SJSA1 (cell line): Measurements from ENCODE around the gene NUTM2F. TPM values are rescaled to one million over a fixed set of nuclear protein-coding genes. Genes with fewer than 3 reads are reported as not detected.
"Not testable (repeated sequence)": the region's sequence is repeated elsewhere in the genome, so short reads cannot be mapped to it uniquely, and the experiment has no call there.

Experiments used
- DNase-seq, 2 experiments: peaks; one replicate each; pipeline ENCODE4 v3.0.0-alpha.2; 2015 to 2020; ENCODE audit warnings: low spot score in 2 of 2, low read depth in 1 of 2
- H3K27ac ChIP-seq: fragments of 250-450 bp; sonication (Bioruptor Pico); 2 replicates; pipeline ENCODE4 v1.5.1; 2020; ENCODE audit warnings: mild to moderate bottlenecking, moderate library complexity
- H3K27me3 ChIP-seq: fragments of 250-450 bp; sonication (Bioruptor Pico); replicated peaks from 2 replicates; pipeline ENCODE4 v1.5.1; 2020; ENCODE audit warnings: mild to moderate bottlenecking, moderate library complexity
- H3K36me3 ChIP-seq: fragments of 250-450 bp; sonication (Bioruptor Pico); 2 replicates; pipeline ENCODE4 v1.5.1; 2020; ENCODE audit warnings: mild to moderate bottlenecking
- H3K4me1 ChIP-seq: fragments of 250-450 bp; sonication (Bioruptor Pico); replicated peaks from 2 replicates; pipeline ENCODE4 v1.6.1; 2021; ENCODE audit warnings: mild to moderate bottlenecking
- H3K4me3 ChIP-seq: fragments of 250-450 bp; sonication (Bioruptor Pico); 2 replicates; pipeline ENCODE4 v1.5.1; 2020; ENCODE audit warnings: mild to moderate bottlenecking
- H3K9me3 ChIP-seq: fragments of 250-450 bp; sonication (Bioruptor Pico); replicated peaks from 2 replicates; pipeline ENCODE4 v1.5.1; 2020; ENCODE audit warnings: mild to moderate bottlenecking
- total RNA-seq: library from RNA; depleted of rRNA; stranded (reverse); fragments of >200 nt; shearing (Covaris generic); gene quantifications from 2 replicates; pipeline ENCODE4 v1.2.3, GENCODE V29; 2014

Gene NUTM2F
- total RNA-seq, 1 experiment from 2014 or later: not detected

- not testable (repeated sequence) for H3K4me1 ChIP-seq, H3K9me3 ChIP-seq, H3K4me3 ChIP-seq, DNase-seq, H3K27me3 ChIP-seq, H3K27ac ChIP-seq, H3K36me3 ChIP-seq
Measured at GRCh38 chr9:94338723-94339122, 10.3 kb upstream of the NUTM2F start.

- not testable (repeated sequence) for H3K4me3 ChIP-seq, H3K9me3 ChIP-seq, H3K36me3 ChIP-seq, H3K4me1 ChIP-seq, DNase-seq, H3K27me3 ChIP-seq, H3K27ac ChIP-seq
Measured at GRCh38 chr9:94336445-94336844, 8.0 kb upstream of the NUTM2F start.

- not testable (repeated sequence) for H3K4me3 ChIP-seq, H3K4me1 ChIP-seq, H3K9me3 ChIP-seq, H3K36me3 ChIP-seq, H3K27ac ChIP-seq, H3K27me3 ChIP-seq, DNase-seq
Measured at GRCh38 chr9:94325583-94325982, 2.9 kb downstream of the NUTM2F start.

GRCh38 chr9:94323153-94323798, 5.2 kb downstream of the NUTM2F start:
- H3K36me3 ChIP-seq, H3K27ac ChIP-seq, H3K4me3 ChIP-seq, H3K9me3 ChIP-seq, H3K27me3 ChIP-seq, DNase-seq, H3K4me1 ChIP-seq: not testable (repeated sequence)

GRCh38 chr9:94322342-94322940, 6.0 kb downstream of the NUTM2F start:
- H3K27ac ChIP-seq, H3K27me3 ChIP-seq, H3K9me3 ChIP-seq, H3K4me3 ChIP-seq, H3K4me1 ChIP-seq, DNase-seq, H3K36me3 ChIP-seq: not testable (repeated sequence)

- H3K36me3 ChIP-seq, H3K9me3 ChIP-seq, H3K27ac ChIP-seq, DNase-seq, H3K27me3 ChIP-seq, H3K4me3 ChIP-seq, H3K4me1 ChIP-seq: not testable (repeated sequence)
Measured at GRCh38 chr9:94317949-94318657, 10.3 kb downstream of the NUTM2F start.

GRCh38 chr9:94316236-94316635, 12.2 kb downstream of the NUTM2F start:
- not testable (repeated sequence) for H3K27me3 ChIP-seq, H3K4me3 ChIP-seq, H3K27ac ChIP-seq, H3K4me1 ChIP-seq, H3K9me3 ChIP-seq, H3K36me3 ChIP-seq, DNase-seq

GRCh38 chr9:94315034-94315984, 13.1 kb downstream of the NUTM2F start:
- H3K9me3 ChIP-seq, H3K4me1 ChIP-seq, H3K4me3 ChIP-seq, H3K27ac ChIP-seq, H3K27me3 ChIP-seq, H3K36me3 ChIP-seq, DNase-seq: not testable (repeated sequence)

- no peak overlapping the region for H3K4me3 ChIP-seq
- no peak overlapping the region for H3K27ac ChIP-seq
- no peaks in the 10 kb centered on the region for H3K4me1 ChIP-seq
- H3K9me3 ChIP-seq: no peaks in the 10 kb centered on the region
- H3K27me3 ChIP-seq: no peaks in the 10 kb centered on the region
- H3K36me3 ChIP-seq: no peaks in the 10 kb centered on the region
- DNase-seq: no peak
Measured at GRCh38 chr9:94303321-94303720, 25.1 kb downstream of the NUTM2F start.

GRCh38 chr9:94302426-94302825, 26.0 kb downstream of the NUTM2F start:
- no peak for DNase-seq
- no peak overlapping the region for H3K27ac ChIP-seq

GRCh38 chr9:94301583-94301982, 26.9 kb downstream of the NUTM2F start:
- no peak overlapping the region for H3K27ac ChIP-seq
- H3K9me3 ChIP-seq: no peaks in the 10 kb centered on the region
- no peaks in the 10 kb centered on the region for H3K36me3 ChIP-seq
- no peak for DNase-seq
- no peaks in the 10 kb centered on the region for H3K27me3 ChIP-seq
- H3K4me1 ChIP-seq: no peaks in the 10 kb centered on the region
- H3K4me3 ChIP-seq: no peak overlapping the region

More at GRCh38 chr9:94302426-94302825, 26.0 kb downstream of the NUTM2F start:
- H3K9me3 ChIP-seq: no peaks in the 10 kb centered on the region
- H3K36me3 ChIP-seq: no peaks in the 10 kb centered on the region
- no peak overlapping the region for H3K4me3 ChIP-seq
- no peaks in the 10 kb centered on the region for H3K4me1 ChIP-seq
- no peaks in the 10 kb centered on the region for H3K27me3 ChIP-seq

GRCh38 chr9:94300470-94301301, 27.8 kb downstream of the NUTM2F start:
- Histone ChIP-seq H3K4me3 (no peak overlapping the region), H3K9me3 (no peaks in the 10 kb centered on the region), H3K27ac (no peak overlapping the region), H3K4me1 (no peaks in the 10 kb centered on the region), H3K27me3 (no peaks in the 10 kb centered on the region), H3K36me3 (no peaks in the 10 kb centered on the region)
- no peak for DNase-seq

GRCh38 chr9:94298949-94299599, 29.4 kb downstream of the NUTM2F start:
- H3K4me1 ChIP-seq: no peaks in the 10 kb centered on the region

More at GRCh38 chr9:94298949-94299599, 29.4 kb downstream of the NUTM2F start:
- H3K36me3 ChIP-seq: no peaks in the 10 kb centered on the region
- H3K4me3 ChIP-seq: no peak overlapping the region
- H3K9me3 ChIP-seq: no peaks in the 10 kb centered on the region
- no peak overlapping the region for H3K27ac ChIP-seq
- no peaks in the 10 kb centered on the region for H3K27me3 ChIP-seq
- no peak for DNase-seq
